ENCODE results near the gene SYCP1.
A peak's percentile ranks its signal among the peaks of the same experiment; 100 is the strongest.
"Not testable (repeated sequence)": the region's sequence is repeated elsewhere in the genome, so short reads cannot be mapped to it uniquely, and the experiment has no call there.

SYCP1 gene

GRCh38 chr1:114854693-114855320 lies at the start of gene SYCP1:
SYCP1 (plus strand) TSS chr1:114854863; CDS start chr1:114855465, 602 bp downstream.
- no peak for DNase-seq

- DNase-seq, result no peak
These were observed 34.8 kb upstream of the SYCP1 start for GRCh38 chr1:114819869-114820268.

GRCh38 chr1:114820392-114820791 lies 34.3 kb upstream of the SYCP1 start:
- DNase-seq, result no peak

GRCh38 chr1:114821978-114822377 lies 32.7 kb upstream of the SYCP1 start:
- no peak for DNase-seq

GRCh38 chr1:114828251-114828650 lies 26.4 kb upstream of the SYCP1 start:
- DNase-seq, result no peak

- not testable (repeated sequence) for DNase-seq
These were observed 24.6 kb upstream of the SYCP1 start for GRCh38 chr1:114830075-114830474.

- DNase-seq, result no peak
These were observed 23.2 kb upstream of the SYCP1 start for GRCh38 chr1:114831276-114831994.

GRCh38 chr1:114832057-114832456 lies 22.6 kb upstream of the SYCP1 start:
- DNase-seq, result no peak

- DNase-seq, result no peak
These were observed 21.2 kb upstream of the SYCP1 start for GRCh38 chr1:114833421-114833820.

GRCh38 chr1:114844270-114844669 lies 10.4 kb upstream of the SYCP1 start:
- no peak for DNase-seq

GRCh38 chr1:114853584-114853983 lies 1.1 kb upstream of the SYCP1 start:
- DNase-seq, result no peak

- DNase-seq, result no peak
These were observed 6.7 kb downstream of the SYCP1 start for GRCh38 chr1:114861384-114861783.

GRCh38 chr1:114892194-114892918 lies 37.7 kb downstream of the SYCP1 start:
- DNase-seq, result no peak

GRCh38 chr1:114896795-114897194 lies 42.1 kb downstream of the SYCP1 start:
- no peak for DNase-seq

GRCh38 chr1:114901814-114902213 lies 47.2 kb downstream of the SYCP1 start:
- peak in 5 of 51 donors; percentile 1 to 7 (median 2) for DNase-seq

GRCh38 chr1:114902343-114902742 lies 47.7 kb downstream of the SYCP1 start:
- DNase-seq, result no peak

- DNase-seq, result no peak
These were observed 48.8 kb downstream of the SYCP1 start for GRCh38 chr1:114903480-114903879.

GRCh38 chr1:114915720-114916119 lies 61.1 kb downstream of the SYCP1 start:
- not testable (repeated sequence) for DNase-seq

GRCh38 chr1:114926607-114927006 lies 71.9 kb downstream of the SYCP1 start:
- DNase-seq, result no peak

GRCh38 chr1:114927401-114927800 lies 72.7 kb downstream of the SYCP1 start:
- DNase-seq, result no peak

GRCh38 chr1:114956570-114956969 lies 101.9 kb downstream of the SYCP1 start:
- DNase-seq, result no peak

GRCh38 chr1:114959423-114959822 lies 104.8 kb downstream of the SYCP1 start:
- DNase-seq, result no peak

GRCh38 chr1:114976891-114977290 lies 122.2 kb downstream of the SYCP1 start:
- no peak for DNase-seq
